ENCODE results near the gene RNF227.

The RNF227 gene

DNA sequence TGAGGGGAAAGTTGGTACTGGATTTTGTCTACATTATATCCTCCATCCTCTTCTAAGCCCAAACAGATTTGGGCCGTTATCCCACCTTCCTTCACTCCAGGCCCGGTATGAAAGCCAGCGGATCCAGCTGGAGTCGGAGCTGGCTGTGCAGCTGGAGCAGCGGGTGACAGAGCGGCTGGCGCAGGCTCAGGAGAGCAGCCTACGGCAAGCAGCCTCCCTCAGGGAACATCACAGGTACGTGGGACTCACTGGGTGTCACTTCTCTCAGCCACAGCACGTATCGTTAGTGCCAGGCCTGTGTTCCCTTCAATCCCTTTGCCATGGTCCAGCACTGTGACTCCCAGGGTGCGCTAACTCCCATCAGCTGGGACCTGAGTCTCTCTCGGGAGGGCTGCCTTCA lies 27.2 kb upstream of the RNF227 start:
- peaks cover 72% of the 10 kb centered on the region; the same call in 1 of the 2 replicates for H3K36me3 ChIP-seq (ENCODE audit: insufficient read depth, low read length)

DNA sequence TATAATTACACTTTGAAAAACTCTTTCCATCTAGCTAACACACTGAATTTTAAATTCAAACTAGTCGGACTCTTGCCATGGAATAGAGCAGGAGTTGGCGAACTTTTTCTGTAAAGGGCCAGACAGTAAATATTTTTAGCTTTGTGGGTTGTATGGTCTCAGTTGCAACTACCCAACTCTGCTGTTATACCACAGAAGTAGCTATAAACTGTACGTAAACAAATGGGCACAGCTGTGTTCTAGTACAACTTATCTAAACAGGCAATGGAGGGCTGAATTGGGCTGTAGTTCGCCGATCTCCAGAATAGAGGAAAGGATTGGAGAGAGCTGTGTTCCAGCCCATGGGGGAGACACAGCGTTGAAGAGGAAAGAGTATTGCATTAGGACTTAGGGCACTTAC lies 24.7 kb upstream of the RNF227 start:
- H3K4me3 ChIP-seq (ENCODE audit: low read length, poor library complexity, severe bottlenecking) = no peak overlapping the region
- no peak overlapping the region for H3K9ac ChIP-seq (ENCODE audit: low read depth, low read length, poor library complexity, severe bottlenecking)
- H3K36me3 ChIP-seq (ENCODE audit: insufficient read depth, low read length) = peaks cover 60% of the 10 kb centered on the region; the same call in 1 of the 2 replicates
- H3K4me1 ChIP-seq (ENCODE audit: insufficient read depth, low read length, poor library complexity, severe bottlenecking) = peaks cover 9% of the 10 kb centered on the region
- no peaks in the 10 kb centered on the region for H3K27me3 ChIP-seq (ENCODE audit: insufficient read depth, low read length, poor library complexity, severe bottlenecking)
- peaks cover 18% of the 10 kb centered on the region for H3K79me2 ChIP-seq (ENCODE audit: insufficient read depth, low read length)
- TF ChIP-seq, protein P1, sequence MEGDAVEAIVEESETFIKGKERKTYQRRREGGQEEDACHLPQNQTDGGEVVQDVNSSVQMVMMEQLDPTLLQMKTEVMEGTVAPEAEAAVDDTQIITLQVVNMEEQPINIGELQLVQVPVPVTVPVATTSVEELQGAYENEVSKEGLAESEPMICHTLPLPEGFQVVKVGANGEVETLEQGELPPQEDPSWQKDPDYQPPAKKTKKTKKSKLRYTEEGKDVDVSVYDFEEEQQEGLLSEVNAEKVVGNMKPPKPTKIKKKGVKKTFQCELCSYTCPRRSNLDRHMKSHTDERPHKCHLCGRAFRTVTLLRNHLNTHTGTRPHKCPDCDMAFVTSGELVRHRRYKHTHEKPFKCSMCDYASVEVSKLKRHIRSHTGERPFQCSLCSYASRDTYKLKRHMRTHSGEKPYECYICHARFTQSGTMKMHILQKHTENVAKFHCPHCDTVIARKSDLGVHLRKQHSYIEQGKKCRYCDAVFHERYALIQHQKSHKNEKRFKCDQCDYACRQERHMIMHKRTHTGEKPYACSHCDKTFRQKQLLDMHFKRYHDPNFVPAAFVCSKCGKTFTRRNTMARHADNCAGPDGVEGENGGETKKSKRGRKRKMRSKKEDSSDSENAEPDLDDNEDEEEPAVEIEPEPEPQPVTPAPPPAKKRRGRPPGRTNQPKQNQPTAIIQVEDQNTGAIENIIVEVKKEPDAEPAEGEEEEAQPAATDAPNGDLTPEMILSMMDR (conservative IDR thresholded peaks at IDR 0.05; ENCODE audit: low read length) = no peak
- no peak for TF ChIP-seq EZH2phosphoT487 (IDR thresholded peaks at IDR 0.05; ENCODE audit: borderline replicate concordance)
- H4K20me1 ChIP-seq (ENCODE audit: insufficient read depth, low read length, poor library complexity, severe bottlenecking) = no peaks in the 10 kb centered on the region
- H3K9me2 ChIP-seq (replicated peaks; ENCODE audit: low read depth, low read length) = no peaks in the 10 kb centered on the region
- no peak overlapping the region for H3K4me2 ChIP-seq (ENCODE audit: low read depth, low read length, poor library complexity, severe bottlenecking)
- H3F3A ChIP-seq (ENCODE audit: low read depth) = no peaks in the 10 kb centered on the region
- H3K9me3 ChIP-seq (ENCODE audit: insufficient read depth, low read depth, low read length) = no peaks in the 10 kb centered on the region
- no peak overlapping the region for H2AFZ ChIP-seq (ENCODE audit: low read length)

More for the DNA sequence above, 27.2 kb upstream of the RNF227 start:
- H2AFZ ChIP-seq (ENCODE audit: low read length) = no peak overlapping the region
- no peaks in the 10 kb centered on the region for H3K9me3 ChIP-seq (ENCODE audit: insufficient read depth, low read depth, low read length)
- no peak for TF ChIP-seq EZH2phosphoT487 (IDR thresholded peaks at IDR 0.05; ENCODE audit: borderline replicate concordance)
- TF ChIP-seq, protein P1 (conservative IDR thresholded peaks at IDR 0.05; ENCODE audit: low read length) = no peak
- H3F3A ChIP-seq (ENCODE audit: low read depth) = no peaks in the 10 kb centered on the region
- no peaks in the 10 kb centered on the region for H3K27me3 ChIP-seq (ENCODE audit: insufficient read depth, low read length, poor library complexity, severe bottlenecking)
- H4K20me1 ChIP-seq (ENCODE audit: insufficient read depth, low read length, poor library complexity, severe bottlenecking) = no peaks in the 10 kb centered on the region
- no peak overlapping the region for H3K9ac ChIP-seq (ENCODE audit: low read depth, low read length, poor library complexity, severe bottlenecking)
- no peaks in the 10 kb centered on the region for H3K9me2 ChIP-seq (replicated peaks; ENCODE audit: low read depth, low read length)
- peaks cover 3% of the 10 kb centered on the region for H3K4me1 ChIP-seq (ENCODE audit: insufficient read depth, low read length, poor library complexity, severe bottlenecking)
- no peak overlapping the region for H3K4me3 ChIP-seq (ENCODE audit: low read length, poor library complexity, severe bottlenecking)
- no peak overlapping the region for H3K4me2 ChIP-seq (ENCODE audit: low read depth, low read length, poor library complexity, severe bottlenecking)
- peaks cover 3% of the 10 kb centered on the region; the same call in 1 of the 2 replicates for H3K79me2 ChIP-seq (ENCODE audit: insufficient read depth, low read length)

DNA sequence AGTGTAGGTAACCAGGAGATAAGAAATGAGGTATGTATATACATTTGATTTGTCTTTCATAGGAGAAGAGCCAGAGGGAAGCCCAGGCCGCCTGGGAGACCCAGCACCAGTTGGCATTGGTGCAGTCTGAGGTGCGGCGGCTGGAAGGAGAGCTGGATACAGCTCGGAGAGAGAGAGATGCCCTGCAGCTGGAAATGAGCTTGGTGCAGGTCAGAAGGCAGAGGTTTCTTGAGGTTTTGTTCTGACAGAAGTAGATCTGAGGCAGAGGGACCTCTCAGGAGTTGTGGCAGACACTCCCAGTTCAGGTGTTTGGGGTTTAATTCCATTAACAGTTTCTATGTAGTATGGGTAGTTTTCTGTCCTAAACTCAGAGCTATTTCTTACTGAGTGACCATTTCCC lies 23.9 kb upstream of the RNF227 start:
- H3K4me3 ChIP-seq (ENCODE audit: low read length, poor library complexity, severe bottlenecking) = no peak overlapping the region
- peaks cover 13% of the 10 kb centered on the region for H3K4me1 ChIP-seq (ENCODE audit: insufficient read depth, low read length, poor library complexity, severe bottlenecking)
- no peaks in the 10 kb centered on the region for H4K20me1 ChIP-seq (ENCODE audit: insufficient read depth, low read length, poor library complexity, severe bottlenecking)
- no peak for TF ChIP-seq EZH2phosphoT487 (IDR thresholded peaks at IDR 0.05; ENCODE audit: borderline replicate concordance)
- TF ChIP-seq, protein P1 (conservative IDR thresholded peaks at IDR 0.05; ENCODE audit: low read length) = no peak
- H3F3A ChIP-seq (ENCODE audit: low read depth) = no peaks in the 10 kb centered on the region
- H3K79me2 ChIP-seq (ENCODE audit: insufficient read depth, low read length) = peaks cover 24% of the 10 kb centered on the region
- no peak overlapping the region for H2AFZ ChIP-seq (ENCODE audit: low read length)
- no peaks in the 10 kb centered on the region for H3K9me2 ChIP-seq (replicated peaks; ENCODE audit: low read depth, low read length)
- peaks cover 54% of the 10 kb centered on the region; the same call in 1 of the 2 replicates for H3K36me3 ChIP-seq (ENCODE audit: insufficient read depth, low read length)
- H3K9me3 ChIP-seq (ENCODE audit: insufficient read depth, low read depth, low read length) = no peaks in the 10 kb centered on the region
- H3K27me3 ChIP-seq (ENCODE audit: insufficient read depth, low read length, poor library complexity, severe bottlenecking) = no peaks in the 10 kb centered on the region
- no peak overlapping the region for H3K4me2 ChIP-seq (ENCODE audit: low read depth, low read length, poor library complexity, severe bottlenecking)
- H3K9ac ChIP-seq (ENCODE audit: low read depth, low read length, poor library complexity, severe bottlenecking) = no peak overlapping the region
